BE2C (cell line): ENCODE data around the gene CYSTM1.

Source experiments
- DNase-seq: peaks from one replicate; pipeline ENCODE4 v3.0.0-alpha.2; 2020
- H3K27me3 ChIP-seq: fragments of 250-450 bp; sonication (Bioruptor Pico); 2 replicates; pipeline ENCODE4 v1.5.1; 2020; ENCODE audit warnings: mild to moderate bottlenecking
- H3K36me3 ChIP-seq: fragments of 250-450 bp; sonication (Bioruptor Pico); 2 replicates; pipeline ENCODE4 v1.5.1; 2020; ENCODE audit warnings: mild to moderate bottlenecking
- H3K4me1 ChIP-seq: fragments of 250-450 bp; sonication (Bioruptor Pico); 2 replicates; pipeline ENCODE4 v1.5.1; 2020
- H3K4me3 ChIP-seq: 2 replicates; pipeline ENCODE4 v1.5.1; 2011; ENCODE audit warnings: low read depth, low read length
- H3K9me3 ChIP-seq: fragments of 250-450 bp; sonication (Bioruptor Pico); 2 replicates; pipeline ENCODE4 v1.5.1; 2020
- TF ChIP-seq, protein P1 (sequence below): IDR thresholded peaks from 2 replicates; pipeline ENCODE4 v1.5.1; 2012; ENCODE audit warnings: mild to moderate bottlenecking, low read depth, low read length

The CYSTM1 gene

DNA sequence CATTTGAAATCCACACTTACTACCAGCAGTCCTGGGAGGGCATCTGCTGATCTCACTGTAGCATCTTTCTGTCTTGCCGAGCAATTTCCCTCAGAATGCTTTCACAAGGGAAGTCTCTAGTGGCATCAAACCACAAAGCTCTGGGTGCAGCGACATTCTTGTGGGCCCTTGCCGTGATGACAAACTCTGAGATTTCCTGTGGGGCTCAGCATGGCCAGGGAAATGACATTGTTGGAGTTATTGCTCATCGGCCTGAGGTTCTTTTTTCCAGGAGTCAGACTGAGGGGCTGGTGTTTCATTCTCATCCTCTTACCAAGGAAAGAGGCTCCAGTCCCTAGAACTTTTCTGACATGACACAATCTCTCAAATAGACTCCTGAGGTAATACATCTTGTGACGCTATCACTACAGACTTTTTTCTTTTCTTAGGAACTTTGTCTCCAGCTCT is 76.6 kb downstream of the CYSTM1 start:
- Histone ChIP-seq H3K4me3 (no peak overlapping the region), H3K36me3 (no peaks in the 10 kb centered on the region), H3K4me1 (no peaks in the 10 kb centered on the region), H3K9me3 (no peaks in the 10 kb centered on the region), H3K27me3 (no peaks in the 10 kb centered on the region)
- TF ChIP-seq, protein P1, sequence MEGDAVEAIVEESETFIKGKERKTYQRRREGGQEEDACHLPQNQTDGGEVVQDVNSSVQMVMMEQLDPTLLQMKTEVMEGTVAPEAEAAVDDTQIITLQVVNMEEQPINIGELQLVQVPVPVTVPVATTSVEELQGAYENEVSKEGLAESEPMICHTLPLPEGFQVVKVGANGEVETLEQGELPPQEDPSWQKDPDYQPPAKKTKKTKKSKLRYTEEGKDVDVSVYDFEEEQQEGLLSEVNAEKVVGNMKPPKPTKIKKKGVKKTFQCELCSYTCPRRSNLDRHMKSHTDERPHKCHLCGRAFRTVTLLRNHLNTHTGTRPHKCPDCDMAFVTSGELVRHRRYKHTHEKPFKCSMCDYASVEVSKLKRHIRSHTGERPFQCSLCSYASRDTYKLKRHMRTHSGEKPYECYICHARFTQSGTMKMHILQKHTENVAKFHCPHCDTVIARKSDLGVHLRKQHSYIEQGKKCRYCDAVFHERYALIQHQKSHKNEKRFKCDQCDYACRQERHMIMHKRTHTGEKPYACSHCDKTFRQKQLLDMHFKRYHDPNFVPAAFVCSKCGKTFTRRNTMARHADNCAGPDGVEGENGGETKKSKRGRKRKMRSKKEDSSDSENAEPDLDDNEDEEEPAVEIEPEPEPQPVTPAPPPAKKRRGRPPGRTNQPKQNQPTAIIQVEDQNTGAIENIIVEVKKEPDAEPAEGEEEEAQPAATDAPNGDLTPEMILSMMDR, result no peak
- no peak for DNase-seq

- Histone ChIP-seq H3K4me3 (no peak overlapping the region), H3K4me1 (no peaks in the 10 kb centered on the region), H3K9me3 (no peaks in the 10 kb centered on the region), H3K36me3 (no peaks in the 10 kb centered on the region), H3K27me3 (no peaks in the 10 kb centered on the region)
- DNase-seq, result no peak
- TF ChIP-seq, protein P1, result no peak
These were observed 77.6 kb downstream of the CYSTM1 start for GRCh38 chr5:140252470-140253126.

DNA sequence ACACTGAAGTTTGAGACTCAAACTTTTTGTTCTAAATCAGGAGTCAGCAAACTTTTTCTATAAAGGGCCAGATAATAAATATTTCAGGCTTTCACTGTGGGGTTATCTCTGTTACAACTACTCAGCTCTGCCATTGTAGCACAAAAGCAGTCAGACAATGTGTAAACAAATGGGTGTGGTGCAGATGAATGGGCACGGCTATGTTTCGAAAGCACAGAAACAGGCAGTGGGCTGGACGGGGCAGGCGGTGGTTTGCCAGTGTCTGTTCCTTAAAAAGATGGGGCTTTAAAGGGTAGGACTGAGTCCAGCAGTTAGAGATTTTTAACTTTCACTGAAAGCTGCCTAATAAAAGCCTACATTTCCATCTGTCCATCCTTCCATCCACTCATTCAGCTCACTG is 79.0 kb downstream of the CYSTM1 start:
- no peak for DNase-seq
- H3K27me3 ChIP-seq, result no peaks in the 10 kb centered on the region
- no peaks in the 10 kb centered on the region for H3K4me1 ChIP-seq
- TF ChIP-seq, protein P1, result no peak
- H3K9me3 ChIP-seq, result no peaks in the 10 kb centered on the region
- no peak overlapping the region for H3K4me3 ChIP-seq
- H3K36me3 ChIP-seq, result peaks cover 1% of the 10 kb centered on the region; the same call in 1 of the 2 replicates

- Histone ChIP-seq H3K9me3 (0 out of 2 replicates have a peak, but pooled peaks cover 5% of the 10 kb centered on the region), H3K27me3 (no peaks in the 10 kb centered on the region), H3K4me1 (no peaks in the 10 kb centered on the region), H3K36me3 (peaks cover 13% of the 10 kb centered on the region), H3K4me3 (no peak overlapping the region)
- no peak for DNase-seq
- TF ChIP-seq, protein P1, result no peak
These were observed 80.6 kb downstream of the CYSTM1 start for GRCh38 chr5:140255460-140256157.

DNA sequence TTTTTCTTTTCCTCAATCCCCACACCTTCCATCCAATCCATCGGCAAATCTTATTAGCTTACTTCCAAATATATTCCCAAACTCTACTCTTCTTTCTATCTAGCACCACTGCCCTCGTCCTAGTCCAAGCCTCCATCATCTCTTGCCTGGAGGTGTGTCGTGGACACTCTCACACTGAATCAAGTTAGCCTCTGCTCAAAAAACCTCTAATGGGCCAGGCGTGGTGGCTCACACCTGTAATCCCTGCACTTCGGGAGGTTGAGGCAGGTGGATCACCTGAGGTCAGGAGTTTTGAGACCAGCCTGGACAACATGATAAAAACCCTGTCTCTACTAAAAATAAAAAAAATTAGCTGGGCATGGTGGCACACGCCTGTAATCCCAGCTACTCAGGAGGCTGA is 81.7 kb downstream of the CYSTM1 start:
- Histone ChIP-seq H3K4me1 (peaks cover 4% of the 10 kb centered on the region), H3K9me3 (0 out of 2 replicates have a peak, but pooled peaks cover 5% of the 10 kb centered on the region), H3K36me3 (peaks cover 14% of the 10 kb centered on the region), H3K27me3 (no peaks in the 10 kb centered on the region), H3K4me3 (no peak overlapping the region)
- TF ChIP-seq, protein P1, result no peak
- DNase-seq, result no peak

GRCh38 chr5:140258016-140258415 is 83.0 kb downstream of the CYSTM1 start:
- H3K9me3 ChIP-seq, result 0 out of 2 replicates have a peak, but pooled peaks cover 5% of the 10 kb centered on the region
- peaks cover 9% of the 10 kb centered on the region for H3K4me1 ChIP-seq
- H3K36me3 ChIP-seq, result peaks cover 14% of the 10 kb centered on the region
- no peak for DNase-seq
- TF ChIP-seq, protein P1, result no peak
- H3K27me3 ChIP-seq, result no peaks in the 10 kb centered on the region
- H3K4me3 ChIP-seq, result no peak overlapping the region
